K562 (cell line): Measurements from ENCODE around the gene JMJD1C.

Source experiments
- BHLHE40 ChIP-seq: IDR thresholded peaks from 2 replicates; pipeline ENCODE4 v1.6.1; 2011; ENCODE audit warnings: low read length, improper control_type of control experiment
- BRCA1 ChIP-seq, 2 experiments: fragments of 450-650 bp in 1 of 2; sonication (generic) in 1 of 2; formaldehyde crosslinking in 1 of 2; IDR thresholded peaks; 2 replicates each; pipeline versions ENCODE4 v1.5.0 to v1.6.1; 2017 to 2020; ENCODE audit warnings: mild to moderate bottlenecking in 1 of 2, missing genetic modification reagents in 1 of 2
- CBX8 ChIP-seq: fragments of 200-600 bp; sonication (generic); IDR thresholded peaks from 2 replicates; pipeline ENCODE4 v1.6.1; 2012; ENCODE audit warnings: borderline replicate concordance, mixed run types, low read depth, mild to moderate bottlenecking, moderate library complexity, mixed read lengths, low read length, control low read depth, inconsistent platforms; ENCODE audit not compliant: poor library complexity, severe bottlenecking; ENCODE audit errors: extremely low read depth
- CREB1 ChIP-seq, 2 experiments: sonication (generic) in 1 of 2; formaldehyde crosslinking in 1 of 2; IDR thresholded peaks; 2 replicates each; pipeline versions ENCODE4 v1.6.1 to v1.8.0; 2012 to 2022; ENCODE audit warnings: inconsistent platforms in 1 of 2, mild to moderate bottlenecking in 1 of 2, missing genetic modification reagents in 1 of 2, moderate library complexity in 1 of 2
- ELF1 ChIP-seq: fragments of 200-800 bp; sonication (Bioruptor generic); IDR thresholded peaks from 2 replicates; pipeline ENCODE4 v1.6.1; 2016; ENCODE audit warnings: missing genetic modification characterization, missing compliant biosample characterization
- EP300 ChIP-seq: IDR thresholded peaks from 2 replicates; pipeline ENCODE4 v1.6.1; 2012; ENCODE audit warnings: low read length, improper control_type of control experiment
- ESRRA ChIP-seq: fragments of 450-650 bp; IDR thresholded peaks from 2 replicates; pipeline ENCODE4 v1.6.1; 2014; ENCODE audit warnings: low read depth, mild to moderate bottlenecking, moderate library complexity, borderline replicate concordance
- HNRNPLL ChIP-seq: fragments of 200-400 bp; formaldehyde crosslinking; IDR thresholded peaks from 2 replicates; pipeline ENCODE4 v1.6.1; 2017; ENCODE audit warnings: low read length, low read depth, mild to moderate bottlenecking; ENCODE audit not compliant: poor library complexity, severe bottlenecking
- KLF6 ChIP-seq: fragments of 250-450 bp; sonication (Bioruptor Pico); IDR thresholded peaks from 2 replicates; pipeline ENCODE4 v1.4.0; 2020; ENCODE audit warnings: mild to moderate bottlenecking, moderate library complexity, borderline replicate concordance
- PHF8 ChIP-seq: fragments of 200-600 bp; sonication (generic); IDR thresholded peaks from 2 replicates; pipeline ENCODE4 v1.6.1; 2012; ENCODE audit warnings: mixed run types, mild to moderate bottlenecking, inconsistent platforms, low read length, moderate library complexity, borderline replicate concordance
- SIX5 ChIP-seq, 2 experiments: IDR thresholded peaks; 2 replicates each; pipeline ENCODE4 v1.6.1; 2011; ENCODE audit warnings: low read length in 2 of 2, borderline replicate concordance in 1 of 2, low read depth in 1 of 2, mild to moderate bottlenecking in 1 of 2, moderate library complexity in 1 of 2; ENCODE audit not compliant: insufficient read depth in 1 of 2
- ZNF274 ChIP-seq: IDR thresholded peaks from 2 replicates; pipeline ENCODE4 v1.6.1; 2011; ENCODE audit warnings: low read depth, mild to moderate bottlenecking, low read length, moderate library complexity, borderline replicate concordance
- ZNF785 ChIP-seq: fragments of 250-450 bp; sonication (Bioruptor Pico); IDR thresholded peaks from 2 replicates; pipeline ENCODE4 v1.4.0; 2020; ENCODE audit warnings: mild to moderate bottlenecking
- TF ChIP-seq, protein P1 (sequence below), 3 experiments: IDR thresholded peaks in 2 of 3; conservative IDR thresholded peaks in 1 of 3; 2 replicates each; pipeline ENCODE4 v1.5.1; 2011 to 2012; ENCODE audit warnings: low read length in 3 of 3, mild to moderate bottlenecking in 3 of 3, control low read depth in 2 of 3, improper control_type of control experiment in 1 of 3, inconsistent platforms in 1 of 3, low read depth in 1 of 3, mixed read lengths in 1 of 3, moderate library complexity in 1 of 3; ENCODE audit not compliant: insufficient read depth in 2 of 3

DNA sequence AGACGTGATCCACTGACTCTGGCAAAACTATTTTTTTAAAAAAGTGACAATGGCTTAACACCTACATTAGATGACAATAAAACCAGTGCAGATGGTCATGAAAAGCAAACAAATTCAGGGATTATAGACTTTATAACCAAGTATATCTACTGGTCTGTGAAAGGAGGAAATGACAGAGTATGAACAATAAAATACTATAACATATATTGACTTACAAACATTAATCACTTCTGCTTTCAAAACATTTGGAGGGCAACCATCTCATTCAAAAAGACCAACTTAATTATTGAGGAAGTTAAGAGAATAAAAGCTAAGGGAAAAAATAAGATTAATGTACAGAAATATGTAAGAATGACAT is 34.8 kb downstream of the JMJD1C start:
- TF ChIP-seq EP300 (no peak), ESRRA (no peak), ELF1 (tag) (no peak), BRCA1 (IDR thresholded peaks at IDR 0.05) (no peak), BRCA1 (CRISPR knock-in tag; IDR thresholded peaks at IDR 0.05) (no peak), PHF8 (no peak), SIX5 (IDR thresholded peaks at IDR 0.05; ENCODE audit: borderline replicate concordance in 1 of 2, insufficient read depth in 1 of 2, low read depth in 1 of 2, low read length in 2 of 2) (no peak), ZNF785 (no peak), KLF6 (CRISPR knock-in tag) (no peak), BHLHE40 (no peak), CREB1 (IDR thresholded peaks at IDR 0.05) (no peak), CREB1 (CRISPR knock-in tag; IDR thresholded peaks at IDR 0.05) (no peak), ZNF274 (no peak), CBX8 (no peak), HNRNPLL (no peak)
- TF ChIP-seq, protein P1, sequence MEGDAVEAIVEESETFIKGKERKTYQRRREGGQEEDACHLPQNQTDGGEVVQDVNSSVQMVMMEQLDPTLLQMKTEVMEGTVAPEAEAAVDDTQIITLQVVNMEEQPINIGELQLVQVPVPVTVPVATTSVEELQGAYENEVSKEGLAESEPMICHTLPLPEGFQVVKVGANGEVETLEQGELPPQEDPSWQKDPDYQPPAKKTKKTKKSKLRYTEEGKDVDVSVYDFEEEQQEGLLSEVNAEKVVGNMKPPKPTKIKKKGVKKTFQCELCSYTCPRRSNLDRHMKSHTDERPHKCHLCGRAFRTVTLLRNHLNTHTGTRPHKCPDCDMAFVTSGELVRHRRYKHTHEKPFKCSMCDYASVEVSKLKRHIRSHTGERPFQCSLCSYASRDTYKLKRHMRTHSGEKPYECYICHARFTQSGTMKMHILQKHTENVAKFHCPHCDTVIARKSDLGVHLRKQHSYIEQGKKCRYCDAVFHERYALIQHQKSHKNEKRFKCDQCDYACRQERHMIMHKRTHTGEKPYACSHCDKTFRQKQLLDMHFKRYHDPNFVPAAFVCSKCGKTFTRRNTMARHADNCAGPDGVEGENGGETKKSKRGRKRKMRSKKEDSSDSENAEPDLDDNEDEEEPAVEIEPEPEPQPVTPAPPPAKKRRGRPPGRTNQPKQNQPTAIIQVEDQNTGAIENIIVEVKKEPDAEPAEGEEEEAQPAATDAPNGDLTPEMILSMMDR (IDR thresholded peaks at IDR 0.05 in 2 of 3, conservative IDR thresholded peaks at IDR 0.05 in 1 of 3; ENCODE audit: insufficient read depth in 2 of 3, low read depth in 1 of 3, low read length in 3 of 3) = no peak
